Osteoblast (primary cell): ENCODE data around the gene SLC34A1. TPM values are rescaled to one million over a fixed set of nuclear protein-coding genes. Genes with fewer than 3 reads are reported as not detected.

ENCODE experiments used
- DNase-seq: peaks from one replicate; pipeline ENCODE4 v3.0.0; 2011; ENCODE audit warnings: low spot score, mixed read lengths; ENCODE audit not compliant: insufficient read length; ENCODE audit errors: missing footprints
- H2AFZ ChIP-seq: 2 replicates; pipeline ENCODE4 v1.6.0; 2011; ENCODE audit warnings: mild to moderate bottlenecking, low read length
- H3K27ac ChIP-seq: 2 replicates; pipeline ENCODE4 v1.5.1; 2011; ENCODE audit warnings: mild to moderate bottlenecking, low read depth, low read length, moderate library complexity
- H3K27me3 ChIP-seq: 2 replicates; pipeline ENCODE4 v1.6.0; 2012; ENCODE audit warnings: mild to moderate bottlenecking, control low read depth, inconsistent platforms, low read length, moderate library complexity; ENCODE audit not compliant: insufficient read depth
- H3K36me3 ChIP-seq: 2 replicates; pipeline ENCODE4 v1.5.1; 2011; ENCODE audit warnings: mild to moderate bottlenecking, low read length, control low read depth, moderate library complexity; ENCODE audit not compliant: insufficient read depth
- H3K4me1 ChIP-seq: 2 replicates; pipeline ENCODE4 v1.5.1; 2011; ENCODE audit warnings: mild to moderate bottlenecking, low read length, control low read depth, moderate library complexity; ENCODE audit not compliant: insufficient read depth
- H3K4me2 ChIP-seq: 2 replicates; pipeline ENCODE4 v1.6.0; 2011; ENCODE audit warnings: mild to moderate bottlenecking, low read length; ENCODE audit not compliant: insufficient read depth
- H3K4me3 ChIP-seq: fragments of 200-600 bp; sonication (generic); 3 replicates; pipeline ENCODE4 v1.5.1; 2012; ENCODE audit warnings: mild to moderate bottlenecking, low read length, inconsistent platforms; ENCODE audit not compliant: insufficient read depth
- H3K79me2 ChIP-seq: 2 replicates; pipeline ENCODE4 v1.6.0; 2012; ENCODE audit warnings: mild to moderate bottlenecking, low read length, control low read depth, inconsistent platforms; ENCODE audit not compliant: insufficient read depth
- H3K9me3 ChIP-seq: 2 replicates; pipeline ENCODE4 v1.5.1; 2011; ENCODE audit warnings: low read depth, low read length, control low read depth
- H4K20me1 ChIP-seq: 2 replicates; pipeline ENCODE4 v1.6.0; 2012; ENCODE audit warnings: mild to moderate bottlenecking, low read length, control low read depth; ENCODE audit not compliant: insufficient read depth
- total RNA-seq: library from RNA; depleted of rRNA; stranded (reverse); fragments of >200 nt; gene quantifications from 2 replicates; pipeline ENCODE4 v1.2.3, GENCODE V29; 2012
- TF ChIP-seq, protein P1 (sequence below): IDR thresholded peaks from 2 replicates; pipeline ENCODE4 v1.5.1; 2011; ENCODE audit warnings: mild to moderate bottlenecking, low read depth, low read length, moderate library complexity; ENCODE audit errors: extremely low read depth

The SLC34A1 gene
- total RNA-seq, 1 donor = not detected

DNA sequence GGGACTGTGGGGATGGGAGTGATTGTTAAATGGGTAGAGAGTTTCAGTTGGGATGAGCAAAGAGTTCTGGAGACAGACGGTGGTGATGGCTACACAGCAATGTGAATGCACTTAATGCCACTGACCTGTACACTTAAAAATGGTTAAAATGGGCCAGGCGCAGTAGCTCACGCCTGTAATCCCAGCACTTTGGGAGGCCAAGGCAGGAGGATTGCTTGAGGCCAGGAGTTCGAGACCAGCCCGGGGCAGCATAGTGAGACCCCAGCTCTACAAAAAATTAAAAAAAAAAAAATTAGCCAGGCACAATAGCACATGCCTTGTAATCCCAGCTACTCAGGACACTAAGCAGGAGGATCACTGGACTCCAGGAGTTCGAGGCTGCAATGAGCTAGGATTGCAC lies 40.5 kb upstream of the SLC34A1 start:
- H3K9me3 ChIP-seq = no peaks in the 10 kb centered on the region
- H3K4me3 ChIP-seq = no peak overlapping the region
- peaks cover 18% of the 10 kb centered on the region for H4K20me1 ChIP-seq
- H3K4me1 ChIP-seq = no peaks in the 10 kb centered on the region
- peaks cover 12% of the 10 kb centered on the region for H3K36me3 ChIP-seq
- H3K27ac ChIP-seq = no peak overlapping the region
- H3K27me3 ChIP-seq = no peaks in the 10 kb centered on the region
- TF ChIP-seq, protein P1, sequence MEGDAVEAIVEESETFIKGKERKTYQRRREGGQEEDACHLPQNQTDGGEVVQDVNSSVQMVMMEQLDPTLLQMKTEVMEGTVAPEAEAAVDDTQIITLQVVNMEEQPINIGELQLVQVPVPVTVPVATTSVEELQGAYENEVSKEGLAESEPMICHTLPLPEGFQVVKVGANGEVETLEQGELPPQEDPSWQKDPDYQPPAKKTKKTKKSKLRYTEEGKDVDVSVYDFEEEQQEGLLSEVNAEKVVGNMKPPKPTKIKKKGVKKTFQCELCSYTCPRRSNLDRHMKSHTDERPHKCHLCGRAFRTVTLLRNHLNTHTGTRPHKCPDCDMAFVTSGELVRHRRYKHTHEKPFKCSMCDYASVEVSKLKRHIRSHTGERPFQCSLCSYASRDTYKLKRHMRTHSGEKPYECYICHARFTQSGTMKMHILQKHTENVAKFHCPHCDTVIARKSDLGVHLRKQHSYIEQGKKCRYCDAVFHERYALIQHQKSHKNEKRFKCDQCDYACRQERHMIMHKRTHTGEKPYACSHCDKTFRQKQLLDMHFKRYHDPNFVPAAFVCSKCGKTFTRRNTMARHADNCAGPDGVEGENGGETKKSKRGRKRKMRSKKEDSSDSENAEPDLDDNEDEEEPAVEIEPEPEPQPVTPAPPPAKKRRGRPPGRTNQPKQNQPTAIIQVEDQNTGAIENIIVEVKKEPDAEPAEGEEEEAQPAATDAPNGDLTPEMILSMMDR = no peak
- no peak overlapping the region for H3K4me2 ChIP-seq
- no peak for DNase-seq
- no peak overlapping the region for H2AFZ ChIP-seq
- H3K79me2 ChIP-seq = peaks cover 79% of the 10 kb centered on the region

DNA sequence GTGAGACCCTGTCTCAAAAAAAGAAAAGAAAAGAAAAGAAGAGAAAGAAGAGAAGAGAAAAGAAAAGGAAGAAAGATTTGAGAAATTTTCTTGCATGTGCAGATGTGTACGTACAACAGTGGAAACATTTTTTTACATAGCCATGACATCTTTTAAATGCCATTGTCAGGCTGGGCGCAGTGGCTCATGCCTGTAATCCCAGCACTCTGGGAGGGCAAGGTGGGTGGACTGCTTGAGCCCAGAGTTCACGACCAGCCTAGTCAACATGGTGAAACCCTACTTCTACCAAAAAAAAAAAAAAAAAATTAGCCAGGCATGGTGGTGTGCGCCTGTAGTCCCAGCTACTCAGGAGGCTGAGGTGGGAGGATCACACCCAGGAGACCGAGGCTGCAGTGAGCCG lies 39.3 kb upstream of the SLC34A1 start:
- Histone ChIP-seq H3K4me2 (no peak overlapping the region), H3K9me3 (no peaks in the 10 kb centered on the region), H3K79me2 (peaks cover 79% of the 10 kb centered on the region), H3K27me3 (no peaks in the 10 kb centered on the region), H3K36me3 (peaks cover 14% of the 10 kb centered on the region), H2AFZ (no peak overlapping the region), H3K4me1 (peaks cover 3% of the 10 kb centered on the region), H3K27ac (no peak overlapping the region), H4K20me1 (peaks cover 10% of the 10 kb centered on the region), H3K4me3 (no peak overlapping the region)
- TF ChIP-seq, protein P1 = no peak
- no peak for DNase-seq

DNA sequence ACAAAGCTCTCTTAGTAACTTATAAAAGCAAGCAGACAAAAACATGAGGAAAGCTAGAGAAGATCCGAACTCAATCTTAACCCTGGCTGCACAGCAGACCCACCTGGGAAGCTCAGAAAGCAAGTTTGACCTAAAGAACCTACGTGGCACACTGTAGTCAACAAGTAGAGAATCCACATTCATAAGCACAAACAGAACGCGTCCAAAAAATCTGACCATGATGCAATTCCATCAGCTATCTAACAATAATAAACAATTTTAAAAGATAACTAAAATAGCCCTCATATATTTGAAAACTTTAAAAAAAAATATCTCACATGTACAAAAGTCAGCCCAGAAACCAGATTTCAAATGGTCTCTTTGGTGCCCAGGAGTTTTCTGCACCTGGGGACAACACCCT lies 37.4 kb upstream of the SLC34A1 start:
- TF ChIP-seq, protein P1 = no peak
- Histone ChIP-seq H3K9me3 (no peaks in the 10 kb centered on the region), H3K4me3 (no peak overlapping the region), H3K27me3 (no peaks in the 10 kb centered on the region), H3K36me3 (peaks cover 14% of the 10 kb centered on the region), H4K20me1 (peaks cover 10% of the 10 kb centered on the region), H2AFZ (no peak overlapping the region), H3K27ac (no peak overlapping the region), H3K79me2 (peaks cover 83% of the 10 kb centered on the region), H3K4me1 (peaks cover 13% of the 10 kb centered on the region), H3K4me2 (no peak overlapping the region)
- no peak for DNase-seq

DNA sequence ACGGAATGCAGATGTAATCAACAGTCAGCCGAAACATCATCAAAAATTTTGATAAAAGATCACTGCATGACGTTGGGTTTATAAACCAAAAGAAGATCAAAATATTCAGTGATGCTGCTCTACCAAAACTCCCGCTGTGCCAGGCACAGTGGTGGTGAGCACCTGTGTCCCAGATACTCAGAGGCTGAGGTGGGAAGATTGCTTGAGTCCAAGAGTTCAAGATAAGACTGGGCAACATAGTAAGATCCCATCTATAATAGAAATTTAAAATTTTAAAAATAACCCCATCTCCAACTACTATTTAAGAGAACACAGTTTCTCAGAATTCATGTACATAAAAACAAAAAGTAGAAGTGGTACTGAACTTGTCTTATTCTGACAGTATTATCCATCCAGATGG lies 36.5 kb upstream of the SLC34A1 start:
- peaks cover 77% of the 10 kb centered on the region for H3K79me2 ChIP-seq
- DNase-seq = no peak
- H3K4me1 ChIP-seq = peaks cover 15% of the 10 kb centered on the region
- no peaks in the 10 kb centered on the region for H3K9me3 ChIP-seq
- TF ChIP-seq, protein P1 = no peak
- no peak overlapping the region for H3K27ac ChIP-seq
- no peak overlapping the region for H2AFZ ChIP-seq
- H3K4me2 ChIP-seq = no peak overlapping the region
- peaks cover 10% of the 10 kb centered on the region for H4K20me1 ChIP-seq
- H3K36me3 ChIP-seq = peaks cover 14% of the 10 kb centered on the region
- no peak overlapping the region for H3K4me3 ChIP-seq
- H3K27me3 ChIP-seq = no peaks in the 10 kb centered on the region
